Lower leg skin (tissue), 4 donors: Measurements from ENCODE around the gene GPR17. TPM values are rescaled to one million over a fixed set of nuclear protein-coding genes. Genes with fewer than 3 reads are reported as not detected.

Source experiments
- DNase-seq, 2 donors: peaks; one replicate each; pipeline ENCODE4 v3.0.0-alpha.2; 2019; ENCODE audit warnings: low spot score in 2 of 2
- H3K4me3 ChIP-seq: fragments of 200-600 bp; sonication (generic); 2 replicates; pipeline ENCODE4 v1.5.1; 2017; ENCODE audit warnings: mild to moderate bottlenecking, low read depth; ENCODE audit not compliant: poor library complexity, severe bottlenecking
- POLR2A ChIP-seq, 2 donors: fragments of 450-650 bp; IDR thresholded peaks; one replicate each; pipeline ENCODE4 v1.6.1; 2016 to 2017; ENCODE audit warnings: antibody characterized with exemption in 2 of 2, mild to moderate bottlenecking in 1 of 2, moderate library complexity in 1 of 2
- WGBS, 2 donors: methylation state at CpG; one replicate each; pipeline ENCODE4 v1.1.5; 2018; 5-methylcytosine and 5-hydroxymethylcytosine counted together
- intact Hi-C: fragments of 100-400 bp; cut with DNase I; formaldehyde crosslinking; loops from one replicate; pipeline ENCODE4 v1.15.0; 2023; ENCODE audit warnings: low total_unique reads
- total RNA-seq, 4 donors: library from RNA; depleted of rRNA; stranded (reverse); fragments of >200 nt; gene quantifications; one replicate each; pipeline ENCODE4 v1.1.0, GENCODE V29; 2016
- TF ChIP-seq, protein P1 (sequence below), 3 donors: fragments of 450-650 bp; IDR thresholded peaks; one replicate each; pipeline ENCODE4 v1.5.1; 2016; ENCODE audit warnings: antibody characterized with exemption in 3 of 3, mild to moderate bottlenecking in 3 of 3, moderate library complexity in 2 of 3

GPR17 gene
- total RNA-seq, 4 donors from 2014 or later, result 0.88 TPM; not detected in 3

DNA sequence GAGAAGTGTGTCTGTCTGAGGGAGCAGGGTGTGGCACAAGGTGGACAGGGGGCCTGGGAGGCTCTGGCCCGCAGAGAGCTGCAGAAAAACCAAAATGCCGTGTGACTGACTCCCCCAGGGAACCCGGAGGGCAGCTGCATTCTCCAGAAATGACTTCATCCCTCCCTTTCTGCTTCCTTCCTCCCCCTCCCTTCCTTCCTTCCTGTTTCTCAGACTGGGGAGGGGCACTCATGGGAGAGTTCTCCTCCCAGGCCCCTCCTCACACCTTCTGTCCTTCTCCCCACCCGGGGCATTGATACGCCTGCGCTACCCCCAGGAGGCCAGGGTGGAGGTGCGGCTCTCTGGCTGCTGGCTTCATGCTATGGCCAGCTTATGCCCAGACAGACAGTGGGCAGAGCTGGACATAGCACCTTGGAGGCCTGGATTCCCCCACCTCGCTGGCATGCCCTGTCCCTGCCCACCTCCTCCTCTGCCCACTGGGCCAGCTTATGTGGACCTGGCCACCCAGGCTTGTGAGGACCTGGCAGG lies 8.2 kb upstream of the GPR17 start:
- intact Hi-C loops, result no loop called here
- WGBS, 2 donors, result 32 to 34% methylated on average over 8 of the region's 8 CpGs
- no peak for DNase-seq

DNA sequence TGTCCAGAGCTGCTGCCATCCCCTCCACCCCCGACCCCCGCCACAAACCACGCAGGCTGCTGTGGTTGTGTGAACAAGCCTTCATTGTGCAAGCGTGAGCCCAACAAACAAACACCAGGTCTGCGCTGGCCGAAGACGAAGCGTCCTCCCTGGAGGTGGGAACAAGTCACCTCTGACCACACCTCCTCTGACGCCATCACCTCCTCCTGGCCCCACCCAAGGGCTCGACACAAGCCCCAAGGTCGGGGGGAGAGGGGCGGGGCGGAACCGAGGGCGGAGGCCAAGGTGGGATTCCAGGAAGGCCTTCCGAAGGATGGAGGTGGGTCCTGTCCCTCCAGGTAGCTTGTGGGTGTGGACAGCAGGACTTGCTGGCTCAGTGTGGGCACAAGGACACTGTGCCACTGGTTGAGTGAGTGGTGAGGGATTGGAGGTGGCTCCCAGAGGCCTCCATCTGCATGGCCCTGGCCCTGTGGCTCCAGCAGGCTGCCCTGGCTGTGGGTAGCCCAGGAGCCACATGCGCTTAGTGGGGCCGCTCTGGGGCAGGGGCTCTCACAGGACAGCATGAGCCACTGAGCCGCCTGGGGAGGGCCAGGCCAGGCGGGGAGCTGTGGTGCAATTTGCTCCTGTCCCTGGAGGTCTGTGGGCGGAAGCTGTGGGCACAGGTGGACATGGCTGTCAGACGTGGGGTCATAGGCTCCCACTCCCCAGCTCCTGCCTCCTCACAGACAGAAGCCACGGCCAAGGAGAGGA lies 7.4 kb upstream of the GPR17 start:
- DNase-seq, result no peak
- no peak overlapping the region for H3K4me3 ChIP-seq
- WGBS, 2 donors, result 77% methylated on average over 19 to 23 of the region's 23 CpGs
- TF ChIP-seq, protein P1, sequence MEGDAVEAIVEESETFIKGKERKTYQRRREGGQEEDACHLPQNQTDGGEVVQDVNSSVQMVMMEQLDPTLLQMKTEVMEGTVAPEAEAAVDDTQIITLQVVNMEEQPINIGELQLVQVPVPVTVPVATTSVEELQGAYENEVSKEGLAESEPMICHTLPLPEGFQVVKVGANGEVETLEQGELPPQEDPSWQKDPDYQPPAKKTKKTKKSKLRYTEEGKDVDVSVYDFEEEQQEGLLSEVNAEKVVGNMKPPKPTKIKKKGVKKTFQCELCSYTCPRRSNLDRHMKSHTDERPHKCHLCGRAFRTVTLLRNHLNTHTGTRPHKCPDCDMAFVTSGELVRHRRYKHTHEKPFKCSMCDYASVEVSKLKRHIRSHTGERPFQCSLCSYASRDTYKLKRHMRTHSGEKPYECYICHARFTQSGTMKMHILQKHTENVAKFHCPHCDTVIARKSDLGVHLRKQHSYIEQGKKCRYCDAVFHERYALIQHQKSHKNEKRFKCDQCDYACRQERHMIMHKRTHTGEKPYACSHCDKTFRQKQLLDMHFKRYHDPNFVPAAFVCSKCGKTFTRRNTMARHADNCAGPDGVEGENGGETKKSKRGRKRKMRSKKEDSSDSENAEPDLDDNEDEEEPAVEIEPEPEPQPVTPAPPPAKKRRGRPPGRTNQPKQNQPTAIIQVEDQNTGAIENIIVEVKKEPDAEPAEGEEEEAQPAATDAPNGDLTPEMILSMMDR (IDR thresholded peaks at IDR 0.05), result no peak
- no peak for TF ChIP-seq POLR2A (IDR thresholded peaks at IDR 0.05)
- intact Hi-C loops, result no loop called here

More for the DNA sequence above, 8.2 kb upstream of the GPR17 start:
- TF ChIP-seq, protein P1 (IDR thresholded peaks at IDR 0.05), result no peak
- no peak for TF ChIP-seq POLR2A (IDR thresholded peaks at IDR 0.05)
- H3K4me3 ChIP-seq, result no peak overlapping the region

DNA sequence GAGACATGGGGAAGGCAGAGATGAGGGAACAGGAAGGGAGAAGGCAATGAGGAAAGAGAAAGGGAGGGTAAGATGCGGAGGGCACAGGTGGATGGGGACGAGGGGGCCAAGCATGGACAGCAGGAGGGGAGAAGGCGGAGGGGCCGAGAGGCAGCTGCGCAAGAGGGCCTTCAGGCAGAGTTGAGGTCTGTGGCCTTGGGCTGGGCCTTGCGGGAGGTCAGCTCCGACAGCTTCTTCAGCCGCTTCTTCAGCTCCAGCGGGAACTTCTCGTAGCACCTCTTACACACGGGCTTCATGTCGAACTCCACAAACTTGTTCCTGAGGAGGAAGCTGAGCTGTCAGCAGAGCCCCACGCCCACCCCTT lies 6.9 kb upstream of the GPR17 start:
- DNase-seq, result no peak
- WGBS, 2 donors, result 82 to 86% methylated on average over 13 of the region's 13 CpGs
- no peak overlapping the region for H3K4me3 ChIP-seq
- intact Hi-C loops, result no loop called here
- no peak for TF ChIP-seq POLR2A (IDR thresholded peaks at IDR 0.05)
- TF ChIP-seq, protein P1 (IDR thresholded peaks at IDR 0.05), result no peak

DNA sequence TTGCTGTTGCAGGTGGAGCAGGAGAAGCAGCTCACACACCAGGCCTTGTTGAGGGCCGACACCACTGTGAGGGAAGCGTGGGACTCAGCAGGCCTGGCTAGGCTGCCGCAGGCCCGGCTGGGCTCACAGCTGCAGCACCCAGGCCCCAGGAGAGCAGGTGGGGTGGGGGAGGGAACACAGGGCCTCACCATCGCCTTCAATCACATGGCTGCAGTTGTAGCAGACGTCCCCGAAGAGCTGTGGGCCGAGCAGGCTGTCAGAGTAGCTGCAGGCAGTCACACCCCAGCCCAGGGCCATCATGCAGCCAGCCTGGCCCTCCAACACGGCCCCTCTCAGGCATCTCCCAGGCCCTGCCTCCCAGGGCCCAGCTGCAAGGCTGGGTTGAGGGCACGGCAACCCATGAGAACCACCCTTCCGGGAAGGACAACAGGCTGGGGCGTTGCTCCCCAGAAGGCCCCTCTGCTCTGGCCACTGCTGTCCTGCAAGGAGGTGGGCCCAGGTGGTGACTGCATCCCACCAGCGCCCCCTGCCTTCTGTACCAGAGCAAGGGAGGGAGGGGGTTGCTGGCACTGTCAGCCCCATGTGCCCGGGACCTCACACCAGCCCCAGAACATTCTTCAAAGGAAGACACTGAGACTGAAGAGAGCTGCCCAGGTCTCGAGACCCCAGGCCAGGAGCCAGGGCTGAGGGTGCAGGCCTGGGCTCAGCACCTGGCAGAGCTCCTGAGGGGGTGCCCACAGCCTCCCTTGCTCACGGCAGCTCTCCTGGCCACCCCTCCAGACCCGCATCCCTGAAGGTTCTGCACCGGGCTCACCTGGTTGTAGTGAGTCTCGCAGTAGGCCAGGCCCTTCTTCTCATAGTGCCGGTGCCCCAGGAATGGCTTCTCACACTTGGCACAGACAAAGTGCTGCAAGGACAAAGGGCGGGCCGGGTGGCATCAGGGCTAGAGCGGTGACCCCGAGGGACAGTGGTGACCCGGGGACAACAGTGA lies 5.6 kb upstream of the GPR17 start:
- 83 to 85% methylated on average over 20 to 25 of the region's 25 CpGs for WGBS, 2 donors
- H3K4me3 ChIP-seq, result no peak overlapping the region
- TF ChIP-seq, protein P1 (IDR thresholded peaks at IDR 0.05), result no peak
- no peak for TF ChIP-seq POLR2A (IDR thresholded peaks at IDR 0.05)
- no peak for DNase-seq
- intact Hi-C loops, result no loop called here

DNA sequence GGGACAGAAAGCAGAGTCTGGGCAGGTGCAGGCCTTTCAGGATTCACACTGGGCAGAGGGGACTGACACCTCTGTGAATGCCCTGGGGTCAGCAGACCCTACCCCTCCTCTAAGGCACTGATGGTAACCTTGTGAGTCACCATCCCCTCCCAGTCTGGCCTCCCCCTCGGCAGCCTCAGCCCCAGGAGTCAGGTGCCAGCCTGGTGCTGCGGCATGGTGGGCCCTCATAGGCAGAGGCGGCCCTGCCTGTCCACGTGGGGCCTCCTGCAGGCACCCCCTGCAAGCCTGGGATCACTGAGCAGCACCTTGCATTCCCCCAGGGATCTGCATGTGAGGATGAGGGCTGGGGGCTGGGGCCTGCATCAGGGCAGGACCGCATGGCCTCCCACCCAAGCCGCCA lies 4.8 kb upstream of the GPR17 start:
- H3K4me3 ChIP-seq, result no peak overlapping the region
- WGBS, 2 donors, result 57 to 87% methylated on average over 2 to 3 of the region's 6 CpGs
- TF ChIP-seq, protein P1 (IDR thresholded peaks at IDR 0.05), result no peak
- TF ChIP-seq POLR2A (IDR thresholded peaks at IDR 0.05), result no peak
- intact Hi-C loops, result no loop called here
- no peak for DNase-seq
